SJSA1 (cell line): ENCODE measurements around the gene ST14. TPM values are rescaled to one million over a fixed set of nuclear protein-coding genes. Genes with fewer than 3 reads are reported as not detected.
"Not testable (repeated sequence)": the region's sequence is repeated elsewhere in the genome, so short reads cannot be mapped to it uniquely, and the experiment has no call there.

Source experiments
- DNase-seq, 2 experiments: peaks; one replicate each; pipeline ENCODE4 v3.0.0-alpha.2; 2015 to 2020; ENCODE audit warnings: low spot score in 2 of 2, low read depth in 1 of 2
- H3K27ac ChIP-seq: fragments of 250-450 bp; sonication (Bioruptor Pico); 2 replicates; pipeline ENCODE4 v1.5.1; 2020; ENCODE audit warnings: mild to moderate bottlenecking, moderate library complexity
- H3K27me3 ChIP-seq: fragments of 250-450 bp; sonication (Bioruptor Pico); replicated peaks from 2 replicates; pipeline ENCODE4 v1.5.1; 2020; ENCODE audit warnings: mild to moderate bottlenecking, moderate library complexity
- H3K36me3 ChIP-seq: fragments of 250-450 bp; sonication (Bioruptor Pico); 2 replicates; pipeline ENCODE4 v1.5.1; 2020; ENCODE audit warnings: mild to moderate bottlenecking
- H3K4me1 ChIP-seq: fragments of 250-450 bp; sonication (Bioruptor Pico); replicated peaks from 2 replicates; pipeline ENCODE4 v1.6.1; 2021; ENCODE audit warnings: mild to moderate bottlenecking
- H3K4me3 ChIP-seq: fragments of 250-450 bp; sonication (Bioruptor Pico); 2 replicates; pipeline ENCODE4 v1.5.1; 2020; ENCODE audit warnings: mild to moderate bottlenecking
- H3K9me3 ChIP-seq: fragments of 250-450 bp; sonication (Bioruptor Pico); replicated peaks from 2 replicates; pipeline ENCODE4 v1.5.1; 2020; ENCODE audit warnings: mild to moderate bottlenecking
- total RNA-seq: library from RNA; depleted of rRNA; stranded (reverse); fragments of >200 nt; shearing (Covaris generic); gene quantifications from 2 replicates; pipeline ENCODE4 v1.2.3, GENCODE V29; 2014

ST14 gene
- total RNA-seq, 1 experiment from 2014 or later = not detected

GRCh38 chr11:130193551-130193950 is 34.0 kb downstream of the ST14 start:
- H3K27me3 ChIP-seq, H3K4me1 ChIP-seq, DNase-seq, H3K4me3 ChIP-seq, H3K27ac ChIP-seq, H3K9me3 ChIP-seq, H3K36me3 ChIP-seq: not testable (repeated sequence)

GRCh38 chr11:130194241-130195023 is 34.9 kb downstream of the ST14 start:
- DNase-seq = no peak
- Histone ChIP-seq H3K36me3 (no peaks in the 10 kb centered on the region), H3K4me1 (no peaks in the 10 kb centered on the region), H3K27ac (no peak overlapping the region), H3K27me3 (no peaks in the 10 kb centered on the region), H3K4me3 (no peak overlapping the region), H3K9me3 (no peaks in the 10 kb centered on the region)

- Histone ChIP-seq H3K27ac (no peak overlapping the region), H3K36me3 (no peaks in the 10 kb centered on the region), H3K4me3 (no peak overlapping the region), H3K27me3 (no peaks in the 10 kb centered on the region), H3K9me3 (no peaks in the 10 kb centered on the region), H3K4me1 (no peaks in the 10 kb centered on the region)
- DNase-seq = no peak
These were observed 37.9 kb downstream of the ST14 start for GRCh38 chr11:130197386-130198035.

GRCh38 chr11:130198292-130198691 is 38.7 kb downstream of the ST14 start:
- H3K4me3 ChIP-seq = no peak overlapping the region
- no peak for DNase-seq
- no peaks in the 10 kb centered on the region for H3K9me3 ChIP-seq
- H3K27ac ChIP-seq = no peak overlapping the region
- no peaks in the 10 kb centered on the region for H3K36me3 ChIP-seq
- H3K27me3 ChIP-seq = no peaks in the 10 kb centered on the region
- H3K4me1 ChIP-seq = no peaks in the 10 kb centered on the region

GRCh38 chr11:130198964-130199363 is 39.4 kb downstream of the ST14 start:
- no peak for DNase-seq
- Histone ChIP-seq H3K4me1 (no peaks in the 10 kb centered on the region), H3K27me3 (no peaks in the 10 kb centered on the region), H3K36me3 (no peaks in the 10 kb centered on the region), H3K4me3 (no peak overlapping the region), H3K9me3 (no peaks in the 10 kb centered on the region), H3K27ac (no peak overlapping the region)

GRCh38 chr11:130199792-130200191 is 40.2 kb downstream of the ST14 start:
- no peak overlapping the region for H3K27ac ChIP-seq
- DNase-seq = no peak
- H3K4me1 ChIP-seq = no peaks in the 10 kb centered on the region
- no peak overlapping the region for H3K4me3 ChIP-seq
- no peaks in the 10 kb centered on the region for H3K27me3 ChIP-seq
- H3K9me3 ChIP-seq = no peaks in the 10 kb centered on the region
- no peaks in the 10 kb centered on the region for H3K36me3 ChIP-seq

GRCh38 chr11:130201026-130201425 is 41.4 kb downstream of the ST14 start:
- Histone ChIP-seq H3K27ac (no peak overlapping the region), H3K27me3 (no peaks in the 10 kb centered on the region), H3K4me1 (no peaks in the 10 kb centered on the region), H3K4me3 (no peak overlapping the region), H3K9me3 (no peaks in the 10 kb centered on the region), H3K36me3 (no peaks in the 10 kb centered on the region)
- DNase-seq = no peak

- Histone ChIP-seq H3K27ac (no peak overlapping the region), H3K4me1 (no peaks in the 10 kb centered on the region), H3K9me3 (no peaks in the 10 kb centered on the region), H3K36me3 (no peaks in the 10 kb centered on the region), H3K4me3 (no peak overlapping the region), H3K27me3 (no peaks in the 10 kb centered on the region)
- DNase-seq = no peak
These were observed 42.6 kb downstream of the ST14 start for GRCh38 chr11:130202009-130202817.

GRCh38 chr11:130202818-130203689 is 43.5 kb downstream of the ST14 start:
- Histone ChIP-seq H3K4me3 (no peak overlapping the region), H3K27ac (no peak overlapping the region), H3K27me3 (no peaks in the 10 kb centered on the region), H3K4me1 (no peaks in the 10 kb centered on the region), H3K9me3 (no peaks in the 10 kb centered on the region), H3K36me3 (no peaks in the 10 kb centered on the region)
- DNase-seq = no peak

GRCh38 chr11:130203766-130204702 is 44.5 kb downstream of the ST14 start:
- Histone ChIP-seq H3K27me3 (no peaks in the 10 kb centered on the region), H3K27ac (no peak overlapping the region), H3K36me3 (no peaks in the 10 kb centered on the region), H3K4me1 (no peaks in the 10 kb centered on the region), H3K9me3 (no peaks in the 10 kb centered on the region), H3K4me3 (no peak overlapping the region)
- no peak for DNase-seq

- no peaks in the 10 kb centered on the region for H3K27me3 ChIP-seq
- no peaks in the 10 kb centered on the region for H3K36me3 ChIP-seq
- H3K27ac ChIP-seq = no peak overlapping the region
- DNase-seq = no peak
- H3K4me3 ChIP-seq = no peak overlapping the region
- no peaks in the 10 kb centered on the region for H3K4me1 ChIP-seq
- no peaks in the 10 kb centered on the region for H3K9me3 ChIP-seq
These were observed 45.1 kb downstream of the ST14 start for GRCh38 chr11:130204703-130205095.

GRCh38 chr11:130206141-130206540 is 46.6 kb downstream of the ST14 start:
- Histone ChIP-seq H3K27me3 (no peaks in the 10 kb centered on the region), H3K27ac (no peak overlapping the region), H3K4me3 (no peak overlapping the region), H3K4me1 (no peaks in the 10 kb centered on the region), H3K9me3 (no peaks in the 10 kb centered on the region), H3K36me3 (no peaks in the 10 kb centered on the region)
- no peak for DNase-seq
